Renal cortical epithelial cell (primary cell): ENCODE data around the gene DNAI4. TPM values are rescaled to one million over a fixed set of nuclear protein-coding genes. Genes with fewer than 3 reads are reported as not detected.
A peak's percentile ranks its signal among the peaks of the same experiment; 100 is the strongest.
"Not testable (repeated sequence)": the region's sequence is repeated elsewhere in the genome, so short reads cannot be mapped to it uniquely, and the experiment has no call there.

Experiments
- DNase-seq: peaks from one replicate; pipeline ENCODE4 v3.0.0-alpha.2; 2011; ENCODE audit warnings: low read depth
- total RNA-seq: library from RNA; depleted of rRNA; stranded (reverse); fragments of >200 nt; gene quantifications from 2 replicates; pipeline ENCODE4 v1.2.3, GENCODE V29; 2014

DNAI4 gene
- total RNA-seq: 14.1 and 42.3 TPM in 2 replicates

GRCh38 chr1:66924756-66925557 lies at the start of gene DNAI4, which contains the start of gene MIER1:
DNAI4 (minus strand) TSS chr1:66924856; CDS start chr1:66924831, 25 bp downstream.
MIER1 (plus strand) TSS chr1:66924990; CDS start chr1:66925029, 39 bp downstream.
- DNase-seq: peak; percentile 94

- DNase-seq: no peak
These were observed 43.9 kb upstream of the DNAI4 start for GRCh38 chr1:66968574-66968973.

- DNase-seq: not testable (repeated sequence)
These were observed 41.7 kb upstream of the DNAI4 start for GRCh38 chr1:66966188-66966873.

DNA sequence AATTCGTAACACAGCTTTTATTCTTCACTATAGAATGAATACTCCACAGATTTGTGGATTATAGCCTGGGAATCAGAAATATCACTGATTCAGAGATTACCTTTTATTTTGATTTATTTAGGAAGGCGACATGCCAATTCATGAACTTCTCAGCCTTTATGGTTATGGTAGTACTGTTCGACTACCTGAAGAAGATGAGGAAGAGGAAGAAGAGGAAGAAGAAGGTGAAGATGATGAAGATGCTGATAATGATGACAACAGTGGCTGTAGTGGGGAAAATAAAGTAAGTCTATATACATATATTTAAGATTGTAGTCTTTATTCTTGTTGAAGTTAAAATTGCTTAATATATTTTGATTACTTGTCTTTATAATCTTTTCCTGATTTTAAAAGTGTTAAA lies 33.3 kb upstream of the DNAI4 start:
- DNase-seq: no peak

GRCh38 chr1:66954208-66954607 lies 29.6 kb upstream of the DNAI4 start:
- no peak for DNase-seq

GRCh38 chr1:66951513-66951912 lies 26.9 kb upstream of the DNAI4 start:
- DNase-seq: no peak

DNA sequence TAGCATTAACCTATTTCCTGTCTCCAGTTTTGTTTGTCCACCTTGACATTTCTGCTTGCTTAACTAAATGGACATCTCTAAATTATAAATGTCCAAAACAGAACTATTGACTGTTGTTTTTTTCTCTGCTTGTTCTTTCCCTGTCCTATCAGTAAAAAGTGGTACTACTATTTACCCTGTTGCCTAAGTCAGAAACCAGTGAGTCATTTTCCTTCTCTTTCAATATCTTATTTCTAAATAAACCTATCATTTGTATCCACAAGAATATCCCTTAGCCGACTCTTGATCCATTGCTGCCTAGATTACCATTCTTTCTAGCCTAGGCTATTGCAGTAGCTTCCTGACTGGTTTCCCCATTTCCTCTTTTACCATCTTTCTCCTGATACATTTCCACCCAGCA lies 22.6 kb upstream of the DNAI4 start:
- DNase-seq: no peak

DNA sequence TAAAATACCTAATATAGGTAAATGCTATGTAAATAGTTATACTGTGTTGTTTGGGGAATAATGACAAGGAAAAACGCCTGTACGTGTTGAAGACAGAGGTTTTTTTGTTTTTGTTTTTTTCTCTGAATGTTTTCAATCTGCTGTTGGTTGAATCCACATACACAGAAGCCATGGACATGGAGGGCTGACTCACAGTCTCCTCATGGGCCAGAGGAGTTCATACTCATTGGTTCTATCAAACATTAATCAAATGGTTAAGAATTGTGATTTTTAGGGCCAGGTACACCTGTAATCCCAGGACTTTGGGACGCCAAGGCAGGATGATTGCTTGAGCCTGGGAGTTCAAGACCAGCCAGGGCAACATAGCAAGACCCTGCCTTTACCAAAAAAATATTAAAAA lies 20.7 kb upstream of the DNAI4 start:
- peak; percentile 90 for DNase-seq

- DNase-seq: peak; percentile 91
These were observed 19.9 kb upstream of the DNAI4 start for GRCh38 chr1:66944330-66945274.

- no peak for DNase-seq
These were observed 18.8 kb upstream of the DNAI4 start for GRCh38 chr1:66943361-66943969.

- no peak for DNase-seq
These were observed 16.3 kb upstream of the DNAI4 start for GRCh38 chr1:66940981-66941380.

- no peak for DNase-seq
These were observed 14.0 kb upstream of the DNAI4 start for GRCh38 chr1:66938613-66939012.

DNA sequence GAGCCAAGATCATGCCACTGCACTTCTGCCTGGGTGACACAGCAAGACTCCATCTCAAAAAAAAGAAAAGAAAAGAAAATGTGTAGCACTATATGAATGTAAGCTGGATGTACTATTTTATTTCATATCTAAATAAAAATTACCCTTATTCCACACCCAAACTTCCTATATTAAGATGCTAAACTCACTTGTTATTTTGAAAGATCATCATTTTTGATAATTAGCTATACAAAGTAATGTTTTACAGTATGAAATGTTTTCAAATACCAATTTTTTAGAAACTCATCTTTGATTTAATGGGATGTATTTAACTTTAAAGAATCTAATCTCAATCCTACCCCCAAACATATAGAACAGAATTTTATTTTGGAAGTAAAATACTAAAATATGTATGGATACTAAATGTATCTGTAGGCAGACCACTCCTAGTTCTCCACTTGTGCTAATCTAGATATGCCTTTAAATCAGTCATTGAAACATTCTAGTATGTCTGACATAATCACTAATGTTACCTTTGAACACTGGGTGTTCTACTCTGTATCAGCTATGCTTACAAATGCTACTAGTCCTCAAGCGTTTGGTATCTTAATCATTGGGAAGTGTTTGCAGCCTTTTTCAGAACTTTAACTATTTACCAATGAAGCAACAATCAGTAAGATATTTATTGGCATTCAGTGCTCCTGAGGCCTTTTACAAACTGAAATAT lies 13.0 kb upstream of the DNAI4 start:
- DNase-seq: no peak

DNA sequence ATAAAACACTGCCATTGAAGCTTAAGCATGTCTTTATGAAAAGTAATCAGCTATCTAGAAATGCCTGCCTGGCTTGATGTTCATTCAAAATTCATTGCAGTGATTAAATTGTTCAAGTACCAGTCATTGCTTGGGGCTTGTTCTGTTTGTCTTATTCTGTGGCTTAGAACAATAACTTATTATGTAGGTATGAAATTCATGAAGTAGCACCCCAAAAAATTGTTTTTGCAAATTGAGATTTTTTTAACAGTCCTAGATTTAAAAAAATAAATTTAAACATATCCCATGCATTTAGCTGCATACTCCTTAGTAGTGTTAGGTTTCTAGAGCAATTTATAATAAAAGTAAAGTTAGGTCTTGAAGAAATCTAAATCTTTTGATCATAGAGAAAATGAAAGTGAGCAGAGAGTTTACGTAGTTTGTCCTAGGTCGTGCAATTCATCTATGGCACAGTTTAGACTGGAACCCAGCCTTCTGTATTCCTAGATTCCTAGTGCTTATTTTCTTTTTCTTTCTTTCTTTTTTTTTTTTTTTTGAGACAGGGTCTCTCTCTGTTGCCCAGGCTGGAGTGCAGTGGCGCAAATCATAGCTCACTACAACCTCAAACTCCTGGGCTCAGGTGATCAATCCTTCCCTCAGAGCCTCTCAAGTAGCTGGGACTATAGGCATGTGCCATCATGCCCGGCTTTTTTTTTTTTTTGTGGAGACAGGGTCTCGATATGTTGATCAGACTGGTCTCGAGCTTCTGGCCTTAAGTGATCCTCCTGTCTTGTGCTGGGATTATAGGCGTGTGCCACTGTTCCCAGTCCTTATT lies 9.4 kb upstream of the DNAI4 start:
- no peak for DNase-seq

DNA sequence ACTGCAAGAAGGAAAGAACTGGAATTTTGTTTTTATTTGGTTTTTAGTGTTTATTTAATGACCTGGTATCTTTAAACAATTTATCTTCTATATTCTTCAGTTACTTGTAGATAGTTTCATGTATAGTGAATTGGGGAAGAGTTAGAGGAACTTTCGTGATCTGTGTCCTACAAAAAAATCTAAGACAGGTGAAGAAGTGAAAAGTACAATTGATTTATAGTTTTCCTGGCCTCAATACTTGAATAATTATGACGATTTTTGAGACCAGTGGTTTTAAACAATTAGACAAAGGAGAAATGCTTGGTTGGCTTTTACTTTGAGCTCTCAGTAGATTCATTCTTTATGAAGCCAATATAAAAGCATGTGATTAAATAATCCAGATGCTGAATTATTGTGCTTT lies 7.6 kb upstream of the DNAI4 start:
- DNase-seq: no peak

DNA sequence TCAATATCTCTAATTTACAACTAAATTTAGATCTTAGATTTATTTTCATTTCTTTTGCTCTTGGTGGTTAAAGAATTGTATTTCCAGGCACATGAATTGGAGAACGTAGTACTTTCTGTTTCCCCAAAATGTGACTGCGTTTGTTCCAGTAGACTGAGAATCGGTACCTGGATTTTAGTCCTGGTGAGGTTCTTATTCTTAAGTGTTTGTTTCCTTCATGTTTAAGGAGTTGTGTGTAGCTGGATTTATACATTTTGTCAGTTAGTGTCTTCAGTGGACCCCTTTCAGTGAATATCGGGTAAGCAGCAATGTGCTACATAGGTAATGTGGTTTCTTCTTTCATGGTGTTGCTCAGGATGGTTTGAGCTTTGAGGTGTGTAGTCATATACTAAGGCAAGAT lies 6.9 kb upstream of the DNAI4 start:
- no peak for DNase-seq

- no peak for DNase-seq
These were observed 6.1 kb upstream of the DNAI4 start for GRCh38 chr1:66930823-66931174.

GRCh38 chr1:66929999-66930822 lies 5.6 kb upstream of the DNAI4 start:
- peak; percentile 65 for DNase-seq

DNA sequence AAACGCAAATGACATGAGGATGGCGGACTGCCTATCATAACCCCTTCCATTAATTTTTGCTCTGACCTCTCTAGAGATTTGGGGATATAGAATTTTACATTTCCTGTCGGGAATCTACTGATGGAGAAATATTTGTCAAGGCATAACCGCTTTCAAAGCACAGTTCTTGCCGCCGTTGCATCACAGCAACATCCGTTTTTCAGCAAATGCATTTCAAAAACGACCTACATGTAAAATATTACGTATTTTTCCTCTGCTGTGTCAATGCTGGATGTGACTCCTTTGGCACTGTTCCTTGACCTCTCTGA lies 5.0 kb upstream of the DNAI4 start:
- DNase-seq: no peak
